CD4-positive, CD25-positive, alpha-beta regulatory T cell (primary cell): Measurements from ENCODE around the gene RABGAP1L. TPM values are rescaled to one million over a fixed set of nuclear protein-coding genes. Genes with fewer than 3 reads are reported as not detected.
"Not testable (repeated sequence)": the region's sequence is repeated elsewhere in the genome, so short reads cannot be mapped to it uniquely, and the experiment has no call there.

Experiments
- ATAC-seq, 2 donors: fragments of 150-1000 bp; cut with Tn5 transposase; one replicate each; pipeline ENCODE4 v1.10.0; 2021; ENCODE audit warnings: low read depth in 2 of 2, moderate number of reproducible peaks in 2 of 2, moderate library complexity in 1 of 2
- DNase-seq, 3 donors: peaks; one replicate each; pipeline versions ENCODE4 v3.0.0 to v3.0.0-alpha.2; 2012 to 2022; ENCODE audit warnings: mixed read lengths in 1 of 3
- H3K27ac ChIP-seq: one replicate; pipeline ENCODE4 v1.7.0; 2013; ENCODE audit warnings: mild to moderate bottlenecking, low read length; ENCODE audit not compliant: insufficient read depth, poor library complexity, severe bottlenecking
- H3K27me3 ChIP-seq: one replicate; pipeline ENCODE4 v1.7.0; 2013; ENCODE audit warnings: low read length; ENCODE audit not compliant: control insufficient read depth, insufficient read depth
- H3K36me3 ChIP-seq: one replicate; pipeline ENCODE4 v1.7.0; 2013; ENCODE audit warnings: mild to moderate bottlenecking, low read length, moderate library complexity; ENCODE audit not compliant: control insufficient read depth, insufficient read depth
- H3K4me1 ChIP-seq: 2 replicates; pipeline ENCODE4 v1.7.0; 2013; ENCODE audit warnings: mild to moderate bottlenecking, low read length; ENCODE audit not compliant: insufficient read depth, control insufficient read depth, poor library complexity, severe bottlenecking
- H3K4me3 ChIP-seq: one replicate; pipeline ENCODE4 v1.7.0; 2013; ENCODE audit warnings: low read depth, mild to moderate bottlenecking, low read length, moderate library complexity
- H3K9me3 ChIP-seq, 2 experiments: 1 replicate in 1 of 2; 2 replicates in 1 of 2; pipeline ENCODE4 v1.7.0; 2013; ENCODE audit warnings: low read length in 2 of 2, mild to moderate bottlenecking in 1 of 2, moderate library complexity in 1 of 2; ENCODE audit not compliant: control insufficient read depth in 2 of 2
- H3K27ac Mint-ChIP-seq, 3 donors: one replicate each; pipeline ENCODE4 v1.8.0; 2020 to 2022; ENCODE audit warnings: mild to moderate bottlenecking in 3 of 3, mixed read lengths in 3 of 3, moderate library complexity in 2 of 3
- H3K27me3 Mint-ChIP-seq: one replicate; pipeline ENCODE4 v1.8.0; 2022; ENCODE audit warnings: mild to moderate bottlenecking, mixed read lengths
- H3K36me3 Mint-ChIP-seq: one replicate; pipeline ENCODE4 v1.8.0; 2020; ENCODE audit warnings: mixed read lengths
- H3K4me1 Mint-ChIP-seq, 4 donors: one replicate each; pipeline ENCODE4 v1.8.0; 2020 to 2022; ENCODE audit warnings: mixed read lengths in 4 of 4, mild to moderate bottlenecking in 1 of 4
- H3K4me3 Mint-ChIP-seq, 4 donors: one replicate each; pipeline ENCODE4 v1.8.0; 2020 to 2022; ENCODE audit warnings: mild to moderate bottlenecking in 4 of 4, mixed read lengths in 4 of 4, moderate library complexity in 3 of 4
- H3K9me3 Mint-ChIP-seq, 7 donors: one replicate each; pipeline ENCODE4 v1.8.0; 2020 to 2022; ENCODE audit warnings: mixed read lengths in 7 of 7, mild to moderate bottlenecking in 3 of 7, moderate library complexity in 2 of 7
- polyA plus RNA-seq, 4 donors: library from polyadenylated mRNA; unstranded; fragments of 300-500 nt; fragmentation: Illumina TruSeq; gene quantifications; one replicate each; pipeline ENCODE4 v1.2.3, GENCODE V29; 2021
- total RNA-seq: library from RNA; stranded (reverse); gene quantifications from one replicate; pipeline ENCODE4 v1.2.3, GENCODE V29; 2022

Gene RABGAP1L
- total and polyA plus RNA-seq, 5 donors from 2014 or later, result 69.7 to 118 (median 84.9) TPM

DNA sequence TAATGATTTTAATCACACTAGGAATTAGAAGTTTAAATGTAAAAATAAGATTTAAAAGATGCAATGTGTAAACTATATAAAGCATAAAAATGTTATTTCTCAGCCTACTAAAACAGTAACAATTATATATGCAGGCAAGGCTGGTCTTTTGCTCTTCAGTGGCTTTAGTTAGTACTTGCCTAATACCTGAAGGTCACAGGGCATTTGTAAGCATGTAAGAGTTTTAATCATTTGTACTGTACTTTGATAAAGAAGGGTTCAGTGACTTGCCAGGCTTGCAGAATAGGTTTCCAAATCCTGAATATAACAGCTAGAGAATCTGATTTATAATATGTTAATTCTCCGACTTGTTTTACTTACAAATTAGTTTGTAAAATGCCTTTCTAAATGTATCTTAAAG is 545.0 kb downstream of the RABGAP1L start:
- DNase-seq (no peak), ATAC-seq (no peak)
- peaks cover 1 to 7% (median 4%) of the 10 kb centered on the region in 4 donors for H3K4me1 Mint-ChIP-seq
- no peaks in the 10 kb centered on the region for H3K9me3 ChIP-seq
- no peak overlapping the region for H3K4me3 Mint-ChIP-seq
- H3K36me3 ChIP-seq, result peaks cover 16% of the 10 kb centered on the region
- H3K27me3 Mint-ChIP-seq, result no peaks in the 10 kb centered on the region
- H3K27me3 ChIP-seq, result no peaks in the 10 kb centered on the region
- no peak overlapping the region for H3K27ac ChIP-seq
- H3K4me3 ChIP-seq, result no peak overlapping the region
- no peak overlapping the region for H3K27ac Mint-ChIP-seq
- H3K9me3 Mint-ChIP-seq, result peaks cover 0 to 3% (median 0%) of the 10 kb centered on the region in 7 donors
- H3K36me3 Mint-ChIP-seq, result peaks cover 26% of the 10 kb centered on the region
- no peaks in the 10 kb centered on the region for H3K4me1 ChIP-seq

DNA sequence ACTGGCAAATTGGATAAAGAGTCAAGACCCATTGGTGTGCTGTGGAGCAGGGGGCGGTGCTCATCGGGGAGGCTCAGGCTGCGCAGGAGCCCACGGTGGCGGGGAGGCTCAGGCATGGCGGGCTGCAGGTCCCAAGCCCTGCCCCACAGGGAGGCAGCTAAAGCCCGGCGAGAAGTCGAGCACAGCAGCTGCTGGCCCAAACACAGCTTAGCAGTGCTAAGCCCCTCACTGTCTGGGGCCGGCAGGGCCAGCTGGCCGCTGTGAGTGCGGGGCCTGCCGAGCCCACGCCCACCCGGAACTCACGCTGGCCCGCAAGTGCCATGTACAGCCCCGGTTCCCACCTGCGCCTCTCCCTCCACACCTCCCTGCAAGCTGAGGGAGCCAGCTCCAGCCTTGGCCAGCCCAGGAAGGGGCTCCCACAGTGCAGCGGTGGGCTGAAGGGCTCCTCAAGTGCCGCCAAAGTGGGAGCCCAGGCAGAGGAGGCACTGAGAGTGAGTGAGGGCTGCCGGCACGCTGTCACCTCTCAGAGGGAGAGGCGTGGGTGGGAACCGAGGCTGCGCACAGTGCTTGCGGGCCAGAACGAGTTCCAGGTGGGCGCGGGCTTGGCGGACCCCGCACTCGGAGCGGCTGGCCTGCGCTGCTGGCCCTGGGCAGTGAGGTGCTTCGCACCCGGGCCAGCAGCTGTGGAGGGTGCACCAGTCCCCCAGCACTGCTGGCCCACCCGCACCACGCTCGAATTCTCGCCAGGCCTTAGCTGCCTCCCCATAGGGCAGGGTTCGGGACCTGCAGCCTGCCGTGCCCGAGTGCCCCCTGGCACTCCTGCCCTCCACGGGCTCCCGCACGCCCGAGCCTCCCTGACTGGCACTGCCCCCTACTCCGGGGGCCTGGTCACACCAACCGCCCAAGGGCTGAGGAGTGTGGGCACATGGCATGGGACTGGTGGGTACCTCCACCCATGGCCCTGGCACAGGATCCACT is 551.8 kb downstream of the RABGAP1L start:
- Histone ChIP-seq H3K4me3 (no peak overlapping the region), H3K4me1 (no peaks in the 10 kb centered on the region), H3K36me3 (peaks cover 13% of the 10 kb centered on the region), H3K27ac (no peak overlapping the region), H3K27me3 (no peaks in the 10 kb centered on the region), H3K9me3 (no peaks in the 10 kb centered on the region)
- Mint-ChIP-seq H3K36me3 (peaks cover 37% of the 10 kb centered on the region), H3K27me3 (no peaks in the 10 kb centered on the region), H3K4me1 (peaks cover 0 to 3% (median 0%) of the 10 kb centered on the region in 4 donors), H3K27ac (no peak overlapping the region), H3K4me3 (no peak overlapping the region), H3K9me3 (peaks cover 0 to 7% (median 0%) of the 10 kb centered on the region in 7 donors)
- DNase-seq, result no peak
- no peak for ATAC-seq

- H3K36me3 Mint-ChIP-seq, result peaks cover 34% of the 10 kb centered on the region
- ATAC-seq, H3K27ac ChIP-seq, H3K9me3 ChIP-seq, H3K27me3 ChIP-seq, H3K4me1 ChIP-seq, H3K9me3 Mint-ChIP-seq, H3K27me3 Mint-ChIP-seq, H3K4me3 Mint-ChIP-seq, H3K4me3 ChIP-seq, DNase-seq, H3K4me1 Mint-ChIP-seq: not testable (repeated sequence)
- H3K27ac Mint-ChIP-seq, result peak overlapping the region in 1 of 3 donors; percentile 26
- H3K36me3 ChIP-seq, result peaks cover 11% of the 10 kb centered on the region
Observed at GRCh38 chr1:174711848-174712247, 552.5 kb downstream of the RABGAP1L start.

DNA sequence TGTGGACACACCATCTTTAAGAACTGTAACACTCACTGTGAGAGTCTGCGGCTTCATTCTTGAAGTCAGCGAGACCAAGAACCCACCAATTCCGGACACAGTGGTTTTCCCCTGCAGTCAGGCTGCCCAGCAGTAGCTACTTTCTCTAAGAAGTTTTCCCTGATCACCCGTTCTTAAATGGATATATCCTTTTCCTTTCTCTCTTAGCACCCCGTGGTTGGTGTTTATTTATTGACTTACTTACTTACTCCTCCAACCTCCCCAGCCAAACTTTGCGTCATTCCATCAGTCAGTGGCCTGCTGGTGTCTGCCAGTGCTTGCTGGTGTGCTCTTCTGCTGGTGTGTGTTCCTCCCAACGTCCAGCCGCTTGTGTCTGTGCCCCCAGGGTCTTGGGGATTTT is 553.2 kb downstream of the RABGAP1L start:
- Histone ChIP-seq H3K4me1 (no peaks in the 10 kb centered on the region), H3K36me3 (peaks cover 7% of the 10 kb centered on the region), H3K27me3 (no peaks in the 10 kb centered on the region), H3K9me3 (no peaks in the 10 kb centered on the region), H3K27ac (no peak overlapping the region), H3K4me3 (no peak overlapping the region)
- Mint-ChIP-seq H3K4me3 (no peak overlapping the region), H3K27ac (no peak overlapping the region), H3K4me1 (peaks cover 0 to 3% (median 0%) of the 10 kb centered on the region in 4 donors), H3K27me3 (no peaks in the 10 kb centered on the region), H3K36me3 (peaks cover 30% of the 10 kb centered on the region), H3K9me3 (peaks cover 0 to 7% (median 0%) of the 10 kb centered on the region in 7 donors)
- no peak for ATAC-seq
- DNase-seq, result no peak

GRCh38 chr1:174713796-174714195 is 554.5 kb downstream of the RABGAP1L start:
- no peak overlapping the region for H3K4me3 Mint-ChIP-seq
- no peak overlapping the region for H3K27ac Mint-ChIP-seq
- no peak overlapping the region for H3K27ac ChIP-seq
- H3K27me3 ChIP-seq, result no peaks in the 10 kb centered on the region
- no peak overlapping the region for H3K4me3 ChIP-seq
- ATAC-seq (no peak), DNase-seq (no peak)
- H3K27me3 Mint-ChIP-seq, result no peaks in the 10 kb centered on the region
- H3K4me1 Mint-ChIP-seq, result peaks cover 0 to 3% (median 0%) of the 10 kb centered on the region in 4 donors
- no peaks in the 10 kb centered on the region for H3K9me3 ChIP-seq
- H3K4me1 ChIP-seq, result no peaks in the 10 kb centered on the region
- no peaks in the 10 kb centered on the region for H3K36me3 ChIP-seq
- H3K9me3 Mint-ChIP-seq, result peaks cover 0 to 4% (median 0%) of the 10 kb centered on the region in 7 donors
- H3K36me3 Mint-ChIP-seq, result peaks cover 29% of the 10 kb centered on the region

DNA sequence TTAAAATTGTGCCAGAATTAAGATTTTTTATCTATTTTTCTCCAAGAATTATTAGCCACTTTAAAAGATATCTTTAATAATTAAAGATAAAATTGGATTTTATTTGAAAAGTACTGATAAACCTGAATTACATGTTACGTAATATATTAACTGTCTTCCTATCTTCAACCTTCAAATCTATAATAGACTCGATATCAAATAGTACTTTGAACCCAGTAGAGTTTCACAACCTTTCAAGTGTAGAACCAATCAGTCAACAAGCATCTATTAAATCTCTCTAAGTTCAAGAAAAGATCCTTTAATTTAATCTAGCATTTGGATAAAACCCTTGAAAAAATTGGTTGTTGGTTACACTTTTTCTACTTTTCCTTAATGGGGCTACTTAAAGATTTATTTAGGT is 559.9 kb downstream of the RABGAP1L start:
- Mint-ChIP-seq H3K4me1 (peaks cover 0 to 2% (median 0%) of the 10 kb centered on the region in 4 donors), H3K27ac (no peak overlapping the region), H3K36me3 (peaks cover 17% of the 10 kb centered on the region), H3K4me3 (no peak overlapping the region), H3K9me3 (no peaks in the 10 kb centered on the region), H3K27me3 (no peaks in the 10 kb centered on the region)
- no peaks in the 10 kb centered on the region for H3K36me3 ChIP-seq
- H3K4me3 ChIP-seq, result no peak overlapping the region
- no peaks in the 10 kb centered on the region for H3K27me3 ChIP-seq
- no peak for DNase-seq
- H3K9me3 ChIP-seq, result no peaks in the 10 kb centered on the region
- H3K4me1 ChIP-seq, result no peaks in the 10 kb centered on the region
- H3K27ac ChIP-seq, result no peak overlapping the region
- ATAC-seq, result no peak

DNA sequence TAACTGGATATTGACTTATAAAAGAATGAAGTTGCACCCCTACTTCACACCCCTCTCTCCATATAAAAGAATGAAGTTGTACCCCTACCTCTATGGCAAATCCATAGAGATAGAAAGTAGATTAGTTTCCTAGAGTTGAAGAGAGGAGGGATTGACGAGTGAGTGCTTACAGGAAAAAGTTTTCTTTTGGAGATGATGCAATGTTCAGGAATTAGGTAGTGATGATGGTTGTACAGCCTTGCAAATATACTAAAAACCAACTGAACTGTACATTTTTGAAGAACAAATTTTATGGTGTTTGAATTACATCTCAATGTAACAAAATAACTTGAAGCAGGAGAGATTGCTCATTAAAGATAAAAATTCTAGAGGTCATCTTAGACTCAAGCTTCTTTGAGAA is 561.3 kb downstream of the RABGAP1L start:
- Histone ChIP-seq H3K9me3 (no peaks in the 10 kb centered on the region), H3K36me3 (no peaks in the 10 kb centered on the region), H3K27me3 (no peaks in the 10 kb centered on the region), H3K4me1 (no peaks in the 10 kb centered on the region), H3K27ac (no peak overlapping the region), H3K4me3 (no peak overlapping the region)
- ATAC-seq (no peak), DNase-seq (no peak)
- Mint-ChIP-seq H3K4me3 (no peak overlapping the region), H3K27ac (no peak overlapping the region), H3K27me3 (no peaks in the 10 kb centered on the region), H3K4me1 (peaks cover 0 to 5% (median 2%) of the 10 kb centered on the region in 4 donors), H3K9me3 (no peaks in the 10 kb centered on the region), H3K36me3 (peaks cover 17% of the 10 kb centered on the region)

GRCh38 chr1:174721246-174721645 is 561.9 kb downstream of the RABGAP1L start:
- no peaks in the 10 kb centered on the region for H3K27me3 Mint-ChIP-seq
- H3K4me1 Mint-ChIP-seq, result peaks cover 0 to 8% (median 4%) of the 10 kb centered on the region in 4 donors
- H3K9me3 Mint-ChIP-seq, result no peaks in the 10 kb centered on the region
- Histone ChIP-seq H3K27ac (no peak overlapping the region), H3K27me3 (no peaks in the 10 kb centered on the region), H3K4me1 (no peaks in the 10 kb centered on the region), H3K36me3 (no peaks in the 10 kb centered on the region), H3K4me3 (no peak overlapping the region), H3K9me3 (no peaks in the 10 kb centered on the region)
- H3K36me3 Mint-ChIP-seq, result peaks cover 17% of the 10 kb centered on the region
- DNase-seq (no peak), ATAC-seq (no peak)
- no peak overlapping the region for H3K4me3 Mint-ChIP-seq
- H3K27ac Mint-ChIP-seq, result no peak overlapping the region
